Large intestine (tissue), 3 donors: Measurements from ENCODE around the gene VPS35. TPM values are rescaled to one million over a fixed set of nuclear protein-coding genes. Genes with fewer than 3 reads are reported as not detected.

Source experiments
- DNase-seq, 2 donors: peaks; one replicate each; pipeline versions ENCODE4 v3.0.0 to v3.0.0-alpha.2; 2013
- H3K27ac ChIP-seq: one replicate; pipeline ENCODE4 v1.5.1; 2013; ENCODE audit warnings: low read length
- H3K27me3 ChIP-seq: 2 replicates; pipeline ENCODE4 v1.6.1; 2013; ENCODE audit warnings: low read length; ENCODE audit not compliant: control insufficient read depth, insufficient read depth
- H3K36me3 ChIP-seq: 2 replicates; pipeline ENCODE4 v1.6.1; 2013; ENCODE audit warnings: low read length; ENCODE audit not compliant: control insufficient read depth, insufficient read depth
- H3K4me1 ChIP-seq: one replicate; pipeline ENCODE4 v1.6.1; 2013; ENCODE audit warnings: low read length; ENCODE audit not compliant: control insufficient read depth, insufficient read depth
- H3K4me3 ChIP-seq: one replicate; pipeline ENCODE4 v1.5.1; 2013; ENCODE audit warnings: low read length
- H3K9me3 ChIP-seq: one replicate; pipeline ENCODE4 v1.6.1; 2013; ENCODE audit warnings: mild to moderate bottlenecking, low read depth, low read length, moderate library complexity; ENCODE audit not compliant: control insufficient read depth
- WGBS: methylation state at CpG from one replicate; pipeline ENCODE4 v1.1.5; 2013; ENCODE audit warnings: low lambda C conversion rate; ENCODE audit not compliant: insufficient coverage; 5-methylcytosine and 5-hydroxymethylcytosine counted together
- polyA plus RNA-seq: library from polyadenylated mRNA; unstranded; fragments of 120-200 nt; gene quantifications from one replicate; pipeline ENCODE4 v1.2.1, GENCODE V29; 2013

Gene VPS35
- polyA plus RNA-seq, 1 donor = 158 TPM

DNA sequence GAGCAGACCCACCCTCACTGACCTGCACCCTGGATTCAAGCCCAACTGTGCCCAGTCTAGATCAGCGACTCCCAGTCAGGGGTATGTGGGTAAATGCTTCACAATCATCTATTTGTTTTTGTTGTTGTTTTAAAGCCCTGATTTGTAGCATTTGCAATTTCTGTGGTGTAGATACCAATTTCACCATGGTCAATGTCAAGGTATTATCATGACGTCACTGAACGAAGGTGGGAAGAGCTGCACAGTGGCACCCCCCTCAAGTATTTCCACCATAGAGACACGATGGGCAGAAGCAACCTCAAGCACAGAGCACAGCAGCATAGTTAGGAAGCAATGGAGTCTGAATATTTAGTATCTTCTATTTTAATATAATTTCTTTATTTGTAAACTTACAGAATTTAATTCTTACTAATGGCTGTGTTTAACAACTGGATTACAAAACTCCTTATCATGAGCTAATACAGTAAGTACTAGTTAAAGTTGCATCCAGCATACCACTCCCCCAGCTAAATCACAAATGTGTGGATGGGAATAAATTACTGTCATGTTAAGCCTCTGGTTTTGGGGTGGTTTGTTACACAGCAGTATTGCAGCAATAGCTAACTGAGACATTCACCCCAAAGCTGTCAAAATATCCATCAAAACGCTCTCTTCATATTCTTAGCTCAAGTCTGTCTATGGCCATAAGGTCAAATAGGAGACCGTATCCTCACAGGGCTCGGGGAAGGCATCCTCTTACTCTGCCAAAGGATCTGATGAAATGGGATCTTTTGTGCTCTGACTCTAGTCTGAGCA is 26.0 kb upstream of the VPS35 start:
- Histone ChIP-seq H3K4me1 (no peaks in the 10 kb centered on the region), H3K9me3 (no peaks in the 10 kb centered on the region), H3K27ac (no peak overlapping the region), H3K27me3 (no peaks in the 10 kb centered on the region), H3K36me3 (no peaks in the 10 kb centered on the region), H3K4me3 (no peak overlapping the region)
- DNase-seq = no peak
- WGBS = 80% methylated on average over 2 of the region's 7 CpGs

- H3K27ac ChIP-seq = no peak overlapping the region
- no peaks in the 10 kb centered on the region for H3K9me3 ChIP-seq
- H3K27me3 ChIP-seq = no peaks in the 10 kb centered on the region
- H3K36me3 ChIP-seq = no peaks in the 10 kb centered on the region
- no peaks in the 10 kb centered on the region for H3K4me1 ChIP-seq
- H3K4me3 ChIP-seq = no peak overlapping the region
- 80% methylated on average over 1 of the region's 3 CpGs for WGBS
- no peak for DNase-seq
Measured at GRCh38 chr16:46713634-46714033, 24.7 kb upstream of the VPS35 start.

GRCh38 chr16:46712911-46713310 is 23.9 kb upstream of the VPS35 start:
- no peak for DNase-seq
- Histone ChIP-seq H3K27me3 (no peaks in the 10 kb centered on the region), H3K4me1 (no peaks in the 10 kb centered on the region), H3K4me3 (no peak overlapping the region), H3K9me3 (no peaks in the 10 kb centered on the region), H3K36me3 (no peaks in the 10 kb centered on the region), H3K27ac (no peak overlapping the region)
- 78% methylated on average over 1 of the region's 3 CpGs for WGBS

- 83% methylated on average over 1 of the region's 10 CpGs for WGBS
- no peaks in the 10 kb centered on the region for H3K4me1 ChIP-seq
- H3K27ac ChIP-seq = no peak overlapping the region
- H3K9me3 ChIP-seq = no peaks in the 10 kb centered on the region
- no peaks in the 10 kb centered on the region for H3K36me3 ChIP-seq
- H3K27me3 ChIP-seq = no peaks in the 10 kb centered on the region
- DNase-seq = no peak
- no peak overlapping the region for H3K4me3 ChIP-seq
Measured at GRCh38 chr16:46711106-46712058, 22.4 kb upstream of the VPS35 start.

GRCh38 chr16:46709469-46710005 is 20.6 kb upstream of the VPS35 start:
- no peaks in the 10 kb centered on the region for H3K4me1 ChIP-seq
- H3K9me3 ChIP-seq = no peaks in the 10 kb centered on the region
- no CpG with 5 or more reads among the region's 3 CpGs for WGBS

GRCh38 chr16:46706642-46707041 is 17.7 kb upstream of the VPS35 start:
- H3K9me3 ChIP-seq = no peaks in the 10 kb centered on the region
- no peaks in the 10 kb centered on the region for H3K36me3 ChIP-seq
- no peak overlapping the region for H3K27ac ChIP-seq
- H3K4me1 ChIP-seq = no peaks in the 10 kb centered on the region
- H3K27me3 ChIP-seq = no peaks in the 10 kb centered on the region
- DNase-seq = no peak
- no CpG with 5 or more reads among the region's 1 CpG for WGBS
- H3K4me3 ChIP-seq = no peak overlapping the region

More at GRCh38 chr16:46709469-46710005, 20.6 kb upstream of the VPS35 start:
- no peak overlapping the region for H3K4me3 ChIP-seq
- H3K36me3 ChIP-seq = no peaks in the 10 kb centered on the region
- no peak for DNase-seq
- no peaks in the 10 kb centered on the region for H3K27me3 ChIP-seq
- no peak overlapping the region for H3K27ac ChIP-seq

DNA sequence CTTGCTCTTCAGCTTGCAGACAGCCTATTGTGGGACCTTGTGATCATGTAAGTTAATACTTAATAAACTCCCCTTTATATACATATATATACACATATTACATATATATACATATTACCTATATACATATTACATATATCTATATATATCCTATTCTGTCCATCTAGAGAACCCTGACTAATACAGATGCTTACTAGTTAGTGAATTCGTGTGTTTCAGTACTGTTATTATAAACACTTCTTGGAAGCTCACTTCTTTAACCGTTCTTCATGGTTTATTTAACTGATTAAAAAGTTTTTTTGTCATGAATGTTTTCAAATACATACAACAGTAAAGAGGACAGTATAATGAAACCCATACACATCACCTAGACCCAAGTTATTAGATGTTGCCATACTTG is 13.1 kb upstream of the VPS35 start:
- Histone ChIP-seq H3K4me1 (no peaks in the 10 kb centered on the region), H3K4me3 (no peak overlapping the region), H3K27me3 (no peaks in the 10 kb centered on the region), H3K27ac (no peak overlapping the region), H3K9me3 (no peaks in the 10 kb centered on the region), H3K36me3 (peaks cover 4% of the 10 kb centered on the region)
- no peak for DNase-seq
- no CpG with 5 or more reads among the region's 2 CpGs for WGBS

GRCh38 chr16:46701615-46702014 is 12.6 kb upstream of the VPS35 start:
- Histone ChIP-seq H3K27ac (no peak overlapping the region), H3K9me3 (no peaks in the 10 kb centered on the region), H3K4me1 (no peaks in the 10 kb centered on the region), H3K27me3 (no peaks in the 10 kb centered on the region), H3K4me3 (no peak overlapping the region), H3K36me3 (peaks cover 4% of the 10 kb centered on the region)
- WGBS = no CpG with 5 or more reads among the region's 4 CpGs
- DNase-seq = no peak

- Histone ChIP-seq H3K9me3 (no peaks in the 10 kb centered on the region), H3K4me3 (no peak overlapping the region), H3K27ac (no peak overlapping the region), H3K4me1 (no peaks in the 10 kb centered on the region), H3K27me3 (no peaks in the 10 kb centered on the region), H3K36me3 (peaks cover 10% of the 10 kb centered on the region)
- no peak for DNase-seq
- WGBS = 100% methylated on average over 1 of the region's 3 CpGs
Measured at GRCh38 chr16:46700048-46700447, 11.1 kb upstream of the VPS35 start.

- no peaks in the 10 kb centered on the region for H3K9me3 ChIP-seq
- no peaks in the 10 kb centered on the region for H3K27me3 ChIP-seq
- no peaks in the 10 kb centered on the region for H3K4me1 ChIP-seq
- H3K4me3 ChIP-seq = no peak overlapping the region
- no CpG with 5 or more reads among the region's 3 CpGs for WGBS
- DNase-seq = no peak
- no peak overlapping the region for H3K27ac ChIP-seq
- H3K36me3 ChIP-seq = peaks cover 17% of the 10 kb centered on the region
Measured at GRCh38 chr16:46696957-46697356, 8.0 kb upstream of the VPS35 start.
